Liver (tissue), 9 donors: Measurements from ENCODE around the gene KIRREL1. TPM values are rescaled to one million over a fixed set of nuclear protein-coding genes. Genes with fewer than 3 reads are reported as not detected.

Source experiments
- DNase-seq: peaks from one replicate; pipeline ENCODE4 v3.0.0-alpha.2; 2017; ENCODE audit warnings: low spot score
- H3K27ac ChIP-seq, 2 donors: one replicate each; pipeline ENCODE4 v1.7.0; 2013; ENCODE audit warnings: inconsistent platforms in 2 of 2, low read length in 2 of 2, control low read depth in 1 of 2, low read depth in 1 of 2, mild to moderate bottlenecking in 1 of 2
- H3K27me3 ChIP-seq, 4 donors: one replicate each; pipeline versions ENCODE4 v1.6.1 to v1.7.0; 2013; ENCODE audit warnings: low read length in 3 of 4, inconsistent platforms in 1 of 4, mild to moderate bottlenecking in 1 of 4, moderate library complexity in 1 of 4; ENCODE audit not compliant: control insufficient read depth in 4 of 4, insufficient read depth in 4 of 4
- H3K36me3 ChIP-seq, 4 donors: one replicate each; pipeline versions ENCODE4 v1.6.1 to v1.7.0; 2013; ENCODE audit warnings: low read length in 3 of 4, mild to moderate bottlenecking in 3 of 4, low read depth in 1 of 4, moderate library complexity in 1 of 4; ENCODE audit not compliant: control insufficient read depth in 4 of 4, insufficient read depth in 3 of 4
- H3K4me1 ChIP-seq, 4 donors: one replicate each; pipeline versions ENCODE4 v1.6.1 to v1.7.0; 2013; ENCODE audit warnings: low read length in 3 of 4, mild to moderate bottlenecking in 3 of 4, moderate library complexity in 1 of 4; ENCODE audit not compliant: control insufficient read depth in 4 of 4, insufficient read depth in 4 of 4
- H3K4me3 ChIP-seq, 3 donors: one replicate each; pipeline versions ENCODE4 v1.6.1 to v1.7.0; 2013; ENCODE audit warnings: low read length in 3 of 3, control low read depth in 1 of 3, low read depth in 1 of 3, mild to moderate bottlenecking in 1 of 3
- H3K9ac ChIP-seq, 2 donors: one replicate each; pipeline ENCODE4 v1.7.0; 2013; ENCODE audit warnings: low read length in 2 of 2, mild to moderate bottlenecking in 2 of 2, moderate library complexity in 2 of 2, control low read depth in 1 of 2, low read depth in 1 of 2
- H3K9me3 ChIP-seq, 4 donors: one replicate each; pipeline versions ENCODE4 v1.6.1 to v1.7.0; 2013; ENCODE audit warnings: low read length in 3 of 4; ENCODE audit not compliant: control insufficient read depth in 4 of 4
- CTCF ChIP-seq: fragments of 150-350 bp; IDR thresholded peaks from 2 replicates; pipeline ENCODE4 v1.5.1; 2017; ENCODE audit warnings: improper control_type of control experiment, low read depth, low read length; ENCODE audit not compliant: missing input control
- EGR1 ChIP-seq, 2 donors: IDR thresholded peaks; 2 replicates each; pipeline ENCODE4 v1.6.1; 2016 to 2018; ENCODE audit warnings: antibody characterized with exemption in 2 of 2, low read depth in 2 of 2
- FOXA1 ChIP-seq: IDR thresholded peaks from 2 replicates; pipeline ENCODE4 v1.6.1; 2016; ENCODE audit warnings: antibody characterized with exemption
- FOXA2 ChIP-seq: IDR thresholded peaks from 2 replicates; pipeline ENCODE4 v1.6.1; 2016; ENCODE audit warnings: antibody characterized with exemption
- GABPA ChIP-seq, 2 donors: IDR thresholded peaks in 1 of 2; conservative IDR thresholded peaks in 1 of 2; 2 replicates each; pipeline ENCODE4 v1.6.1; 2016; ENCODE audit warnings: antibody characterized with exemption in 2 of 2, mild to moderate bottlenecking in 1 of 2, moderate library complexity in 1 of 2
- HNF4A ChIP-seq, 2 donors: conservative IDR thresholded peaks; 2 replicates each; pipeline ENCODE4 v1.6.1; 2016; ENCODE audit warnings: antibody characterized with exemption in 2 of 2, mild to moderate bottlenecking in 2 of 2
- HNF4G ChIP-seq: IDR thresholded peaks from 2 replicates; pipeline ENCODE4 v1.6.1; 2016; ENCODE audit warnings: antibody characterized with exemption
- JUND ChIP-seq, 2 donors: IDR thresholded peaks; 2 replicates each; pipeline ENCODE4 v1.6.1; 2016; ENCODE audit warnings: antibody characterized with exemption in 2 of 2
- MAX ChIP-seq: IDR thresholded peaks from 2 replicates; pipeline ENCODE4 v1.6.1; 2016; ENCODE audit warnings: antibody characterized with exemption
- RAD21 ChIP-seq, 2 donors: IDR thresholded peaks; 2 replicates each; pipeline ENCODE4 v1.6.1; 2016; ENCODE audit warnings: antibody characterized with exemption in 2 of 2, mild to moderate bottlenecking in 2 of 2
- RXRA ChIP-seq, 2 donors: IDR thresholded peaks; 2 replicates each; pipeline ENCODE4 v1.6.1; 2017 to 2018; ENCODE audit warnings: antibody characterized with exemption in 2 of 2, mild to moderate bottlenecking in 1 of 2
- SP1 ChIP-seq: IDR thresholded peaks from 2 replicates; pipeline ENCODE4 v1.6.1; 2018; ENCODE audit warnings: antibody characterized with exemption, mild to moderate bottlenecking
- YY1 ChIP-seq: IDR thresholded peaks from 2 replicates; pipeline ENCODE4 v1.6.1; 2016; ENCODE audit warnings: antibody characterized with exemption, mild to moderate bottlenecking
- ZBTB33 ChIP-seq: IDR thresholded peaks from 2 replicates; pipeline ENCODE4 v1.6.1; 2016; ENCODE audit warnings: antibody characterized with exemption
- WGBS: extraction: QIAGEN DNeasy Blood & Tissue Kit; methylation state at CpG from one replicate; pipeline ENCODE4 v1.1.7; 2013; 5-methylcytosine and 5-hydroxymethylcytosine counted together
- polyA plus RNA-seq, 2 donors: library from polyadenylated mRNA; stranded (reverse) in 1 of 2; unstranded in 1 of 2; fragments of 200-250 nt in 1 of 2; fragments of >200 nt in 1 of 2; fragmentation: Nextera tagmentation in 1 of 2; extraction: Ambion mirVana in 1 of 2; gene quantifications; one replicate each; pipeline versions ENCODE4 v1.2.1 to v1.2.3, GENCODE V29; 2013 to 2015
- total RNA-seq, 2 donors: library from RNA; depleted of rRNA; stranded (reverse); fragments of >200 nt; gene quantifications; one replicate each; pipeline ENCODE4 v1.2.3, GENCODE V29; 2014
- TF ChIP-seq, protein P1 (sequence below): IDR thresholded peaks from 2 replicates; pipeline ENCODE4 v1.6.1; 2016; ENCODE audit warnings: antibody characterized with exemption
- donor health status: healthy.
- donor health status: healthy.
- donor health status: healthy.
- donor health status: healthy.
- donor health status: healthy.

KIRREL1 gene
- total and polyA plus RNA-seq, 4 donors = 0.82 to 6.0 (median 3.1) TPM

GRCh38 chr1:158058237-158058985 lies 65.0 kb downstream of the KIRREL1 start:
- Histone ChIP-seq H3K27ac (no peak overlapping the region), H3K36me3 (no peaks in the 10 kb centered on the region), H3K4me3 (no peak overlapping the region), H3K9ac (no peak overlapping the region), H3K9me3 (no peaks in the 10 kb centered on the region), H3K4me1 (peaks cover 0 to 5% (median 0%) of the 10 kb centered on the region in 4 donors), H3K27me3 (peaks cover 0 to 3% (median 0%) of the 10 kb centered on the region in 4 donors)
- 86% methylated on average over 10 of the region's 10 CpGs for WGBS
- no peak for DNase-seq
- TF ChIP-seq JUND (IDR thresholded peaks at IDR 0.05) (no peak), RAD21 (IDR thresholded peaks at IDR 0.05) (no peak), GABPA (IDR thresholded peaks at IDR 0.05 in 1 of 2, conservative IDR thresholded peaks at IDR 0.05 in 1 of 2) (no peak), FOXA1 (no peak), ZBTB33 (no peak), FOXA2 (no peak), SP1 (no peak), EGR1 (IDR thresholded peaks at IDR 0.05; ENCODE audit: low read depth in 2 of 2) (no peak), CTCF (no peak), HNF4G (no peak), YY1 (no peak), HNF4A (conservative IDR thresholded peaks at IDR 0.05) (no peak)
- TF ChIP-seq, protein P1, sequence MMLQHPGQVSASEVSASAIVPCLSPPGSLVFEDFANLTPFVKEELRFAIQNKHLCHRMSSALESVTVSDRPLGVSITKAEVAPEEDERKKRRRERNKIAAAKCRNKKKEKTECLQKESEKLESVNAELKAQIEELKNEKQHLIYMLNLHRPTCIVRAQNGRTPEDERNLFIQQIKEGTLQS = no peak

DNA sequence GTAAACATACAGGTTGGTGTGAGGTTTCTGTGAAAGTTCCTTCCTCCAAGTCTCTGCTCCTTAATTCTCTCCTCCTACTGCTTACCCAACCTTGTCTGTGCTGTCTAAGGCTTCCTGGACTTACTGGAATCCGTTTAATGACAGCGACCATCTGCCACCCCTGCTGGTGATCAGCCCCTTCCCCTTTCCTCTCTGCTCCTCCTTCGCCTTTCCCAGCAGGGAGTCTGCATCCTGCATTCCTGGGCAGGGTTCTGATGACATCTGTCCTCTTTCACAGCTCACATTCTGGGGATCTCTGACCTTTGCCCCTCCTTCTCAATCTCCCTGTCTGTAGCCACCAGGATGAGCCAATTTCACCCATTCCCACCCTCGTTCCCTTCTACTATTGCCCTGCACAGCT lies 66.5 kb downstream of the KIRREL1 start:
- no peak for DNase-seq
- H3K9ac ChIP-seq = no peak overlapping the region
- no peaks in the 10 kb centered on the region for H3K36me3 ChIP-seq
- 37% methylated on average over 4 of the region's 4 CpGs for WGBS
- H3K4me1 ChIP-seq = peaks cover 0 to 5% (median 0%) of the 10 kb centered on the region in 4 donors
- H3K27me3 ChIP-seq = peaks cover 0 to 3% (median 0%) of the 10 kb centered on the region in 4 donors
- no peak overlapping the region for H3K4me3 ChIP-seq
- H3K27ac ChIP-seq = no peak overlapping the region
- TF ChIP-seq FOXA1 = no peak
- TF ChIP-seq HNF4G = no peak
- H3K9me3 ChIP-seq = no peaks in the 10 kb centered on the region

DNA sequence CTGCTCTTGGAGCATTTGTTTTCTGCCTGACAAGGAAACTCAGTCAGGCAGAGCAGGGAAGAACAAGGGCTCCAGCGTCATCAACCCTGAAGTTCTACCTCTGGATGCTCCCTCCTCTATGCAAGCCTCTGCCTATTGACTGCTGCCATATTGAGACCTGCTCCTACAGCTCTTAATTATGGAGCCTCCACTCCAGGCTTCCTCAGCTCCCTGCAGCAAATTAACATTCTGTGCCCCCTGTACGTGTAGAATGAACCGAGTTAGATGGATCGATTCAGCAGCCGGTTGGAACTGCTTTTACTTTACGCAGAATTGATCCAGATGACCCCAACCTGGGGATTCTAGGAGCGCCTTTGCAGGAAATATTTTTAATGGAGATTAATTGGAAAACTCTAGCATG lies 68.7 kb downstream of the KIRREL1 start:
- TF ChIP-seq MAX (no peak), RXRA (IDR thresholded peaks at IDR 0.05) (no peak), JUND (IDR thresholded peaks at IDR 0.05) (no peak), FOXA2 (no peak), GABPA (IDR thresholded peaks at IDR 0.05 in 1 of 2, conservative IDR thresholded peaks at IDR 0.05 in 1 of 2) (no peak), SP1 (no peak), YY1 (no peak), HNF4A (conservative IDR thresholded peaks at IDR 0.05) (no peak)
- TF ChIP-seq, protein P1 = no peak
- H3K9me3 ChIP-seq = no peaks in the 10 kb centered on the region
- H3K4me3 ChIP-seq = no peak overlapping the region
- no peaks in the 10 kb centered on the region for H3K4me1 ChIP-seq
- H3K36me3 ChIP-seq = no peaks in the 10 kb centered on the region
- H3K9ac ChIP-seq = no peak overlapping the region
- no peak overlapping the region for H3K27ac ChIP-seq
- DNase-seq = no peak
- H3K27me3 ChIP-seq = peaks cover 0 to 3% (median 0%) of the 10 kb centered on the region in 4 donors
- 86% methylated on average over 7 of the region's 7 CpGs for WGBS
